NOMO-1 treated with DMSO at 0.1 percent for 48 hours (cell line): ENCODE data around the gene FEZF1.

ENCODE experiments used
- DNase-seq: peaks from one replicate; lab custom pipeline; 2025; ENCODE audit not compliant: unreplicated experiment; lab: John Stamatoyannopoulos, UW

FEZF1 gene

GRCh38 chr7:122304319-122304975 lies at the start of gene FEZF1:
Gene FEZF1, minus strand, starts transcription at chr7:122304750. Its CDS starts 313 bp downstream, at chr7:122304437.
- no peak for DNase-seq

DNA sequence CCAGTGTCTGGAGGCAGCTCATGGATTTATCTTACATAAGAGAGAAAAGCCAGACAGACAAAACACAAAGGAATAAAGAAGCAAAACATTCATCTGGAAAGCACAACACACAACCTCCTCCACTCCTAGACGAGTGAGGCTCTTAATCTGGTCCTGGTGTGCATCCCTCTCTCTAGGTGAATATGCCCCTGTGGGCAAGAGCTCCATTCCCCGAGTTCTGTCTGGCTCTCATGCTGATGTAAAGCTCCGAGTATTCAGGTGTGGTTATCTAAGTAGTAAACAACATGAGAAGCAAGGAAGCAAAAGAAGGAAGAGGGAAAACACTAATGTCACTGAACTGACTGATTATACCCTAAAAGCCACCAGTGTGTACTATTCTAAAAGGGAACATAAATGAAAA lies 47.9 kb upstream of the FEZF1 start:
- no peak for DNase-seq

DNA sequence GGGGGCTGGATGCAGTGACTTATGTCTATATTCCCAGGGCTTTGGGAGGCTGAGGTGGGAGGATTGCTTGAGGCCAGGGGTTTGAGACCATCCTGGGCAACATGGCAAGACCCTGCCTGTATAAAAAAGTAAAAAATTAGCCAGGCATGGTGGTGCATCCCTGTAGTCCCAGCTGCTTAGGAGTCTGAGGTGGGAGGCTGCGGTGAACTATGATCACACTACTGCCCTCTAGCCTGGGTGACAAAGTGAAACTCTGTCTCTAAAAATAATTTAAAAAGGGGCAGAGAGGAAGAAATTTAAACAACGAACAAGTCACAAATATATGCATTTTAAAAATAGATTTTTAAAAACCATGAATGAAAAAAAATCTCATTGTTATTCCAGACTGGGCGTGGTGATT lies 46.2 kb upstream of the FEZF1 start:
- no peak for DNase-seq

DNA sequence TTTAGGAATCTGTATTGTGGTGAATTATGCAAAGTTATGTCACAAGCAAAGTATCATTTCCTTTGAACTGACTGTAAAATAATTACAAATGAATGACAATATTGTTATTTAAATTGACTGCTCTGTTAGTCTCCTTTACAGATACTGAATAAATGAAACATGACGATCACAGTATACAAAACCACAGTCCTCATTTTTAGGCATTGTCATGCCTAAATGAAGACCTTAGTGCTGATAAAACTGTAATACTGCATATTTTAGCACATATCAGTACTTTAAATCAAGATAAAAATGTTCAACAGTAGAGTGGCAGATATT lies 39.7 kb upstream of the FEZF1 start:
- DNase-seq = no peak

GRCh38 chr7:122343601-122344302 lies 39.2 kb upstream of the FEZF1 start:
- DNase-seq = no peak

DNA sequence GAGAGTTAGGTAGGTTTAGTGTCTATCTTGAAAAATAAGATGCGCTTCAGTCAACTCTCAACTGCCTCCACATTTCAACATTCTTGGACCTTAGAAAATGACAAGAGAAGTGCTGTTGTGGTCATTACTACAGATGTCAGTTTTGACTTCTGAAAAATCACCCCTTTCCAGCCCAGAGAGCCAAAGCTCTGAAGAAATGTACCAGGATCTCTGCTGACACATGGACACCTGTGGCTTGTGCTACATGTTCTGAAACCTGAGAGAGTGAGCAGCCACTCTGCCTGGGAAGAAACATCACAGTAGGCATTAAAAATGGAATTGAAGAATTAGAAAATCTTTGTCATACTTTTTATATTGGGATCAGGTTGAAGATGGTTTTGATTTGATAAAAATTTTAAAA lies 35.9 kb upstream of the FEZF1 start:
- no peak for DNase-seq

DNA sequence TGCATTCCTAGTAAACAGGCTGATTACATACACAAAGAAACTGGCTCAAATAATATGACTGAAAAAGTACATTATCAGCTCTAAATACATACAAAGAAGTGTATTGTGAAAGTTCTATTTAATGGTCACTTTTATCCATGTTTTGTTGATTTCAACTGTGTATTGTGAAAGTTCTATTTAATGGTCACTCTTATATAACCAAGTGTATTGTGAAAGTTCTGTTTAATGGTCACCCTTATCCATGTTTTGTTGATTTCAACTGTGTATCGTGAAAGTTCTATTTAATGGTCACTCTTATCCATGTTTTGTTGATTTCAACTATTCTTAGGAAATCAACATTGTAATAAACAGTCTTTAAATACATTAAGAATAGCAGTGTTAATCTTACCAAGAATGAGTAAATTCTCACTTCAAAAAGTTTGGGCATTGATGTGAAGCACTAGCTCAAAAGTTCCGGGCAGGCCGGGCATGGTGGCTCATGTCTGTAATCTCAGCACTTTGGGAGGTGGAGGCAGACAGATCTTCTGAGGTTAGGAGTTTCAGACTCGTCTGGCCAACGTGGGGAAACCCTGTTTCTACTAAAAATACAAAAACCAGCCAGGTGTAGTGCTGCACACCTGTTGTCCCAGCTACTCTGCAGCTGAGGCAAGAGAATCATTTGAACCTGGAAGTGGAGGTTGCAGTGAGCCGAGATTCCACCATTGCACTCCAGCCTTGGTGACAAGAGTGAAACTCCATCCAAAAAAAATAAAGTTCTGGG lies 34.8 kb upstream of the FEZF1 start:
- no peak for DNase-seq

- no peak for DNase-seq
Measured at GRCh38 chr7:122337011-122337410, 32.5 kb upstream of the FEZF1 start.

DNA sequence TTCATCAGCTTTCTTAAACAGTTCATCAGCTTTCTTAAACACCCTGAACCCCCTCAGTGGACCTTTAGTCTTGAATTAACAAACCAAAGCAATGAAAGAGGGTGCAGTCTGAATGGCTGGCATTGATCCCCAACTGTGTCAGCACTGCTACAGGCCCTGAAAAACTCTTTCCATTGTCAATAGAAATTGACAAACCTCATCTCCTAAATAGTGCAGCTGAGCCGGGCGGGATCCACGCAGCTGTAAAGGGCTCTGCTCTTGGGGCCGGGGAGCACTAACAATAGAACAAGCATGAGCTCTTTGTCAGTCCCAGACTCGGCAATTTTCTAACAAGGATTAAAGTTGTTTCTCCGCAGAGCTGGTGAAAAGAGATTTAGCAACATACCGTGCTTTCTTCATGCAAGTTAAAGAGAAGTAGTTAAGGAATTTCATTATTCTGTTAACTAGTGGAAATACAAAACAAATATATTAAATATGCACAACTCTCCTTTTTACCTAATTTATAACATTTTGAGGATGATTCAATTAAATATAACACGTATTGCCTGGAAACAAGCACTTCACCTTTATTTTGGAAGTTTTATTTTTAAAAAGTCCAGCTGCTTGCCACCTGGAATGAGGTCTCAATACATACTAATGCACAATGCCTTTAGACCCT lies 24.7 kb upstream of the FEZF1 start:
- no peak for DNase-seq

DNA sequence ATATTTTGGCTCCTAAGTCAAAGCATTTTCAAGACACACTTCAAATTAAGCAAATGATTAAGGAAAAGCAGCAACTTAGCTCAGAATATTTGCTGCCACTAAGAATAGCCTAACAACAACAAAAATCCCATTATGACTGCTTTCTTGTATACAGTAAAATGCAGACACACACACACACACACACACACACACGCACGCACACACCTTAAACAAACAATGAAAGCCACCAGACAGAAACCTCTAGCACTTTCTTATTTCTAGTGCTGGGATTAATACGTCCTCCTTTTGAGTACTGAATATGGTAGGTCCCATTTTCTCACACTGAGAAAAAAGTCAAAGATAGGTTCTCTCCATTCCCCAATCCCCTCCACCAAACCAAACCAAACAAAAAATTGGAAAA lies 23.4 kb upstream of the FEZF1 start:
- DNase-seq = no peak

DNA sequence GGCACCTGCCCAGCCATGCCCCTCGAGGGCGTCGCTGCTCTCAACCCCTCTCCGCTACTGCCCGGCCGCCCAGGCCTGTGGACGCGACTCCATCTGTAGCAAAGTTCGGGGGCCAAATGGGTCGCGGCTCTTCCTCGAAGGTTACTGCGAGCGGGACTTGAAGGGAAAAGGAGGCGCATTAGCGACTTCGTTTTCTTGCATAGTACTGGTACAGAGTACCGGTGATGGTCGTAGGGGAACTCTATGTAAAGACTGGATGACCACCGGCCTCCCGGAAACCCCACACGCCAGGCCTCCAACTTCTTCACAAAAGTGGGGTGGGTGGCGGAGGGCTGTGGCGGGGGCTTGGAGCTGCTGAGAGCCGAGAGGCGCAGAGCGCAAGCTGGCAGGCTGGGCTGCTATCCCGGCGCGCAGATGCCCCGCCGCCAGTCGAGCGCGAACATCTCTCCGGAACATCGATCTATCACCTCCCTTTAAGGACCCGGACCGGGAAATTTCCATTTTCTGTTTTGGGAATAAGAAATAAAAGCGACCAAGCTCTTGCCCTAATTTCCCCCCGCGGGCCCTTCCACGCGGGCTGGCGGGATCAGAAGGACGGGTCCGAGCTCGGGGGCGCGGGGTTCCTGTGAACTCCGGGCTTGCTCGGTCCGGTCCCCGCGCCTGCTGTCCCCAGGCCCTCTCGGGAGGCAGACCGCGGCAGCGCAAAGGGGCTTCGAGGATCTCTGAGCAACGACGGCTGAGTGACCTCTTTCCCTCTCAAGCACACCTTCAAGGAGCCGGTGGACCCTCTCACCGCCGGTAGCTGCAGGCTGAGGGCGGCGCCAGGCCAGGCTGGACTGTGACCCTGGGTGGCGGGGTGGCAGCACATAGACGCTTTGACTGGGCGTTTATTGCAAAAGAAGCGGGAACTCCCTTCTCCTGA lies 12.2 kb upstream of the FEZF1 start:
- no peak for DNase-seq

- DNase-seq = no peak
Measured at GRCh38 chr7:122315507-122316466, 11.2 kb upstream of the FEZF1 start.

DNA sequence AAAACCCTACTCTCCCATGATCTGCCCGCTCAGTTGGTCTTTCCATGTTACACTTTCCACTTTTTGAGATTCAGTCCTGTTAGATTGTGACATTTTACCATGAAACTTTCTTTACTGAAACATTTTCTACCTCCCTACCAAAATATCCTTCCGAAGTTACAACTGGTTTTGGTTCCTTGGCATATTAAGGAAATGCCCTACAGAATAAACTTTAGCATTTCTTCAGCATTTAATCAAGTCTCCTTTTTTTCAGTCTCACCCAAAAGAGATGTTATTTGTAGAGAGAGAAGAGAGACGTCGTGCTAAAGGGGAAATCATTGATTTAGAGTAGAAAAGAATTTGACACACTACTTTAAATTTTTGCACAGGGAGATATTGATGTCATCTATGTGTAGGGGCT lies 9.7 kb upstream of the FEZF1 start:
- DNase-seq = no peak

- DNase-seq = no peak
Measured at GRCh38 chr7:122312789-122313188, 8.2 kb upstream of the FEZF1 start.

DNA sequence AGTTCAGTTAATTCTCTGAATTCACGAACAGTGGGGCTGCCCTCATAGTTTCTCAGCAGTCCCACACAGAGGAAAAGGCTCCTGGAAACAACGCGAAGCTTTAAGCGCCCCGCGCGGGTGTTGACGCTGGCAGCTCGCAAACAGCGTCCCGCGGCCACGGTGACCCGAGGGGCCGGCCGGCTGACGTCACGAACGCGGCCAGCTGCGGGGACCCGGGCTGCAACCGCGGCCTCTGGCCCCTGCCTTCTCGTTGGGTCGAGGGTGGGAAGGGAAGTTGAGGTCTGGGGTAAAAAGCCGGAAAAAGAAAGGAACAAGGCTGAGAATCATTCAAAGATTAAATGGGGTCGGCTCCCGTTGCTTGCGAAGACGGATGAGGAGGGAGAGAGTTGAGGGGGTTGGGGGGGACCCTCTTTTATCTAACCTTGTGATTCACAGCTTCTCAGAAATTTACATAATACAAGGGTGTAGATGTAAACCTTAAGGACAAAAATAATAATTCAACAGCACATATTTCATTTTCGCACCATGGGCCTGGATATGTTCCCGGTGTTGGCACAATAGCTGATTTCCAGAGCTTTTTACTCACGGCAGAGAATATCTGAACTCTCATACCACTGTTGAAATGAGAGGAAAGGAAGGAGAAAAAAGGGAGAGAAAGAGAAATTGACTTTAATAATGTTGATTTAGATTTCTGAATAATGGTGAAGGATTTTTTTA lies 7.3 kb upstream of the FEZF1 start:
- no peak for DNase-seq

DNA sequence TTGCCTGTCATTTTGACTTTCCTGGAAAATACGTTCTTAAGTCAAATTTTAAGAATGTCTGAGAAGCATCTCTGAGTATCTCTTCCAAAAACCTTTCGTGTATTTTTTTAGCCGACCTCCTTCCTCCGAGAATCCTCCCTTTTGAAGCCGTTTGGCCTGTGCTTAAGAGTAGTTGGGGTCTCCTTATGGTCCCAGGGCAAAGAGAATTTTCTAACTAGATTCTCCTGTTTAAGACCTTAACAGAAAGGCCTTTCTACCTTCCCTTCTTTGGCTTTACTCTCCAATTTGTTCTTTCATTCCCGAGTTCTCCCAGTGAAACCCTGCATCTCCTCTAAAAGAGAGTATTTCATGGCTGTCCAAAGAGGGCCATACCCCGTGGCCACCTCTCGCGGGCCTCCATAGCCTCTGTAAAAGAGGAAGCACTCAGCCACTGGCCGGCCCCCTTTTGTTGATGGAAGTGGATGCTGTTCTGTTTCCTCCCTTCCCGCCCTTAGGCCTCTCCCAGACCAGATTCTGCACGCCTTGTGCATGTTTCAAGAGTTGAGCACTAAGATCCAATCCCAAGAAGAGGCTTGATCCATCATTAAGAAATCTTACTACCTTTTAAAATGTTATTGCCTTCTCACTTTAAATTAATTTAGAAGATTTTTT lies 6.6 kb upstream of the FEZF1 start:
- DNase-seq = no peak

- no peak for DNase-seq
Measured at GRCh38 chr7:122310119-122311021, 5.8 kb upstream of the FEZF1 start.
